ENCODE data around the gene CNR2.
A peak's percentile ranks its signal among the peaks of the same experiment; 100 is the strongest.
"Not testable (repeated sequence)": the region's sequence is repeated elsewhere in the genome, so short reads cannot be mapped to it uniquely, and the experiment has no call there.

The CNR2 gene

GRCh38 chr1:23882746-23883145 lies 30.4 kb downstream of the CNR2 start:
- DNase-seq = no peak

GRCh38 chr1:23879809-23880208 lies 33.4 kb downstream of the CNR2 start:
- DNase-seq = no peak

- no peak for DNase-seq
Measured at GRCh38 chr1:23878668-23879067, 34.5 kb downstream of the CNR2 start.

GRCh38 chr1:23875382-23875781 lies 37.8 kb downstream of the CNR2 start:
- no peak for DNase-seq

GRCh38 chr1:23872421-23872820 lies 40.7 kb downstream of the CNR2 start:
- DNase-seq = no peak

- DNase-seq = no peak
Measured at GRCh38 chr1:23869051-23869450, 44.1 kb downstream of the CNR2 start.

GRCh38 chr1:23868557-23869016 lies 44.6 kb downstream of the CNR2 start:
- no peak for DNase-seq

- DNase-seq = peak; percentile 96
Measured at GRCh38 chr1:23867895-23868556, 45.1 kb downstream of the CNR2 start, which contains the start of gene FUCA1. TSS of gene FUCA1 (minus strand) at chr1:23868290. CDS start at chr1:23868286, 4 bp downstream.

- no peak for DNase-seq
Measured at GRCh38 chr1:23867542-23867894, 45.6 kb downstream of the CNR2 start.

GRCh38 chr1:23865543-23865930 lies 47.6 kb downstream of the CNR2 start:
- no peak for DNase-seq

GRCh38 chr1:23864801-23865542 lies 48.2 kb downstream of the CNR2 start:
- no peak for DNase-seq

- no peak for DNase-seq
Measured at GRCh38 chr1:23862640-23863039, 50.5 kb downstream of the CNR2 start.

GRCh38 chr1:23854568-23854967 lies 58.6 kb downstream of the CNR2 start:
- DNase-seq = no peak

- DNase-seq = not testable (repeated sequence)
Measured at GRCh38 chr1:23853124-23853523, 60.0 kb downstream of the CNR2 start.

- DNase-seq = not testable (repeated sequence)
Measured at GRCh38 chr1:23851406-23851805, 61.8 kb downstream of the CNR2 start.

- DNase-seq = no peak
Measured at GRCh38 chr1:23848673-23849616, 64.2 kb downstream of the CNR2 start.

- not testable (repeated sequence) for DNase-seq
Measured at GRCh38 chr1:23847482-23848095, 65.6 kb downstream of the CNR2 start.

GRCh38 chr1:23845163-23845562 lies 68.0 kb downstream of the CNR2 start:
- DNase-seq = no peak

- no peak for DNase-seq
Measured at GRCh38 chr1:23843644-23844043, 69.5 kb downstream of the CNR2 start.

- DNase-seq = peak; percentile 79
Measured at GRCh38 chr1:23838401-23838866, 74.7 kb downstream of the CNR2 start.

- DNase-seq = no peak
Measured at GRCh38 chr1:23837908-23838307, 75.3 kb downstream of the CNR2 start.

GRCh38 chr1:23836037-23836436 lies 77.1 kb downstream of the CNR2 start:
- no peak for DNase-seq

GRCh38 chr1:23834156-23834555 lies 79.0 kb downstream of the CNR2 start:
- not testable (repeated sequence) for DNase-seq
